Fibroblast of mammary gland (primary cell): ENCODE results near the gene LRIT1.

Source experiments
- DNase-seq: peaks from one replicate; pipeline ENCODE4 v3.0.0-alpha.2; 2010; ENCODE audit warnings: low read depth
- H3K4me3 ChIP-seq: 2 replicates; pipeline ENCODE4 v1.5.1; 2011; ENCODE audit warnings: low read depth, mild to moderate bottlenecking, low read length, moderate library complexity; ENCODE audit not compliant: control insufficient read depth
- CTCF ChIP-seq: conservative IDR thresholded peaks from 2 replicates; pipeline ENCODE4 v1.5.1; 2011; ENCODE audit warnings: low read depth, low read length, inconsistent platforms; ENCODE audit not compliant: control insufficient read depth, insufficient read depth

Gene LRIT1

GRCh38 chr10:84188815-84189214 lies 52.5 kb downstream of the LRIT1 start:
- TF ChIP-seq CTCF: no peak
- DNase-seq: no peak

DNA sequence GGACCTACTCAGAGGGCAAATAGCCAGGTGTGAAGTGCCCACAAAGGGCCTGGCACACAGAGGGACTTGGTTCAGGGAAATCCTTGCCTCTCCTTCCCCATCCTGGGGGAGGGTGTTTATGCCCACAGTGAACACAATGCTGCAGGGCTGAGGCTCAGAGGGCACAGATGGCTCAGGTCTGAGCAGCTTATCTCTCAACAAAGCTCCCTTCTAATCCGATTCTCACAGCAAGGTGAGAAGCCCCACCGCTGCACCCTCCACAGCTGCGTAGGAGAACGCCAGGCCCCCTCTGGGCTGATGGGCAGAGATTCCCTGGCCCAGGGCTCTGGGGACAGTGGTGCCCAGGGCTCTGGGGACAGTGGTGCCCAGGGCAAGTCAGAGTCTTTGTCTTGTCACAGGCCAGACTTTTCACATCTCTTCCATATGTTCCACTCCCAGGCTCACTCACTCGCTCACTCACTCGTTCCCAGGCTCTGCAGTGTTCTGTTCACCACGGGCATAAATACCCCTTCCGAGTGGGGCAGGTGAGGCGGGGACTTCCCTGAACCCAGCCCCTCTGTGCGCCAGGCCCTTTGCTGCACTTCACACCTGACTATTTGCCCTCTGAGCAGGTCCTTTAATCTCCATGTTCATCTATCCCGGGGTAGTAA lies 55.7 kb downstream of the LRIT1 start:
- TF ChIP-seq CTCF: no peak
- DNase-seq: no peak
- H3K4me3 ChIP-seq: no peak overlapping the region

More at GRCh38 chr10:84188815-84189214, 52.5 kb downstream of the LRIT1 start:
- no peak overlapping the region for H3K4me3 ChIP-seq

DNA sequence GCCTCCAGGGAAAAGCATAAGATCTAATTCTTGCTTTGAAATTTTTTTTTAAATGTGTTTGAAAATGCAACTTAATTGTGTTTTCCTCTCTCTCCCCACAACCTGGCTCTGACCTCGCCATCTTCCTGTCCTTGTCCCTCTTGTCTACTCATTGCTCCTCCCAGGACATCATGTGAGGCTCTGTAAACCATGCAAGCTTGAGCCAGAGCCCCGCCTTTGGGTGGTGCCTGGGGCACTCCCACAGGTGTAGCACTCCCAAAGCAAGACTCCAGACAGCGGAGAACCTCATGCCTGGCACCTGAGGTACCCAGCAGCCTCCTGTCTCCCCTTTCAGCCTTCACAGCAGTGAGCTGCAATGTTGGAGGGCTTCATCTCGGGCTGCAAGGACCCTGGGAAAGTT lies 56.8 kb downstream of the LRIT1 start:
- DNase-seq: no peak
- no peak for TF ChIP-seq CTCF
- H3K4me3 ChIP-seq: no peak overlapping the region

DNA sequence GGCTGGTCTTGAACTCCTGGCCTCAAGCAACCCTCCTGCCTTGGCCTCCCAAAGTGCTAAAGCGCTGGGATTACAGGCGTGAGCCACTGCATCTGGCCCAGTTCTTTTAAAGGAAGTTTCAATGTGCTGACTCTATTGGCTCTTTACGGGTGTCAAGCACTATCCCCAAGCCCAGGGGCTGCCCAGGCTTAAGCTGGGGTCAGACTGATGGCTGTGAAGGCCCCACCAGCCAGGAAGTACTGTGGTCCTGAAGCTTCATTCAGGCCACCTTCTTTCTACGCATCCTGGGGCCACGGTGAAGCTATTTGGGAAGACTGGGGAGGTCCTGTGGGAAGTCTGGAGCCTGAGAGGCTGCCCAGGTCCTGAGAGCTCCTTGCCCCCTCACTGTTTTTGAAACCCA lies 59.7 kb downstream of the LRIT1 start:
- no peak for TF ChIP-seq CTCF
- no peak overlapping the region for H3K4me3 ChIP-seq
- no peak for DNase-seq
